Measurements from ENCODE around the gene DNPH1.

DNA sequence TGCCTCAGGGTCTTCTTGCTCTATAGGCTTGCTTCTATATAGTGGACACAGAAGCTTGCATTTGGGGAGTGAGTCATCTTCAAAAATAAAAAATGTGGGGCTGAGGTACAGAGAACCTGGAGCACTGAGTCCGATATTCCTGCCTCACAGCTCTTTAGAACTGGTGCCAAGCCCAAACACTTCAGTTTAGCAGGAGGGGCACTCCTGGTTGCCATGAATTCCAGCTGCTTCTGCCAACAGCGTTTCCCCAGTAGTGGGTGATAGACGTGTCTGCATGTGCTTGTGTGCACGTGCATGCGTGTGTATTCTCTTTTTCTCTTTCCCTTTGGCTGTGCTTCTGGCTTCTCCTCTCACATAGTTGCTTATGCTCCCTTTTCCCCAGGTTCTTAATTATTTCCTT is 11.9 kb downstream of the DNPH1 start:
- no peak for TF ChIP-seq CTCF (IDR thresholded peaks at IDR 0.05)
- TF ChIP-seq POLR2A (IDR thresholded peaks at IDR 0.05): no peak
